HepG2 (cell line): ENCODE results near the gene COX10. TPM values are rescaled to one million over a fixed set of nuclear protein-coding genes. Genes with fewer than 3 reads are reported as not detected.

Experiments used
- ATAC-seq: fragments of 200-7000 bp; cut with Tn5 transposase; 3 replicates; pipeline ENCODE4 v1.9.1; 2020; ENCODE audit warnings: mild to moderate bottlenecking, moderate library complexity
- BruUV-seq: library from RNA; stranded (reverse); fragments of 400-500 nt; replicated peaks from 2 replicates; lab custom pipeline; 2021; lab: Mats Ljungman, UMichigan
- CTCF ChIA-PET: fragments of 300-600 bp; formaldehyde crosslinking; extraction: SDS; loops from one replicate; lab custom pipeline; 2021; ENCODE audit warnings: low total read pairs, inconsistent platforms, low intra/inter-chr PET ratio; lab: Yijun Ruan, JAX
- POLR2A ChIA-PET: fragments of 350-600 bp; sonication (Branson Sonifier 250); formaldehyde crosslinking; loops from one replicate; lab custom pipeline; 2020; ENCODE audit warnings: antibody characterized with exemption, inconsistent platforms; lab: Yijun Ruan, JAX
- DNase-seq: peaks from one replicate; pipeline ENCODE4 v3.0.0-alpha.2; 2015; ENCODE audit warnings: low spot score
- FAIRE-seq: peaks from 3 replicates; lab custom pipeline; 2011; peaks lifted over from hg19 to GRCh38; lab: Jason Lieb, UNC
- H2AFZ ChIP-seq: one replicate; pipeline ENCODE4 v1.6.1; 2011; ENCODE audit warnings: low read length, inconsistent platforms
- H3K27ac ChIP-seq: fragments of 300-600 bp; 3 replicates; pipeline ENCODE4 v1.8.0; 2011; ENCODE audit warnings: mixed run types, mild to moderate bottlenecking, mixed read lengths, low read length, inconsistent platforms; ENCODE audit not compliant: insufficient read depth; ENCODE audit errors: extremely low read length
- H3K27me3 ChIP-seq, 2 experiments: fragments of 200-600 bp in 1 of 2; 2 replicates in 1 of 2; 3 replicates in 1 of 2; pipeline versions ENCODE4 v1.6.0 to v1.8.0; 2011; ENCODE audit warnings: low read length in 2 of 2, mild to moderate bottlenecking in 2 of 2, moderate library complexity in 2 of 2, inconsistent platforms in 1 of 2; ENCODE audit not compliant: insufficient read depth in 2 of 2, control insufficient read depth in 1 of 2
- H3K36me3 ChIP-seq, 2 experiments: fragments of 200-600 bp in 1 of 2; replicated peaks in 1 of 2; 2 replicates in 1 of 2; 3 replicates in 1 of 2; pipeline versions ENCODE4 v1.5.1 to v1.8.0; 2011; ENCODE audit warnings: low read length in 2 of 2, inconsistent platforms in 1 of 2; ENCODE audit not compliant: insufficient read depth in 2 of 2, control insufficient read depth in 1 of 2
- H3K4me1 ChIP-seq: 2 replicates; pipeline ENCODE4 v1.5.1; 2012; ENCODE audit warnings: low read length, inconsistent platforms; ENCODE audit not compliant: insufficient read depth
- H3K4me2 ChIP-seq: 2 replicates; pipeline ENCODE4 v1.6.0; 2011; ENCODE audit warnings: low read depth, low read length, inconsistent platforms
- H3K4me3 ChIP-seq, 3 experiments: fragments of 200-600 bp in 1 of 3; sonication (generic), shearing (Covaris generic) in 1 of 3; replicated peaks in 1 of 3; 2 replicates each; pipeline ENCODE4 v1.5.1; 2011 to 2016; ENCODE audit warnings: low read length in 3 of 3, inconsistent platforms in 2 of 3, low read depth in 2 of 3, mild to moderate bottlenecking in 2 of 3, control low read depth in 1 of 3, mixed read lengths in 1 of 3; ENCODE audit not compliant: insufficient read depth in 1 of 3
- H3K79me2 ChIP-seq: one replicate; pipeline ENCODE4 v1.6.1; 2011; ENCODE audit warnings: low read length, inconsistent platforms; ENCODE audit not compliant: insufficient read depth
- H3K9ac ChIP-seq: 2 replicates; pipeline ENCODE4 v1.6.0; 2011; ENCODE audit warnings: mild to moderate bottlenecking, low read depth, low read length, inconsistent platforms; ENCODE audit not compliant: insufficient read depth
- H3K9me3 ChIP-seq: 2 replicates; pipeline ENCODE4 v1.5.1; 2012; ENCODE audit warnings: mild to moderate bottlenecking, low read length
- H4K20me1 ChIP-seq: 2 replicates; pipeline ENCODE4 v1.6.0; 2011; ENCODE audit warnings: inconsistent platforms, mild to moderate bottlenecking, low read length, moderate library complexity; ENCODE audit not compliant: insufficient read depth
- ISL2 ChIP-seq: sonication (generic); formaldehyde crosslinking; IDR thresholded peaks from 2 replicates; pipeline ENCODE4 v1.5.0; 2020; ENCODE audit warnings: missing genetic modification reagents
- NR2F2 ChIP-seq: IDR thresholded peaks from 2 replicates; pipeline ENCODE4 v1.6.1; 2012; ENCODE audit warnings: low read depth, inconsistent platforms, borderline replicate concordance
- SP5 ChIP-seq: IDR thresholded peaks from 2 replicates; pipeline ENCODE4 v1.6.1; 2016; ENCODE audit warnings: low read depth, borderline replicate concordance
- SRSF1 ChIP-seq: fragments of 200-400 bp; formaldehyde crosslinking; optimal IDR thresholded peaks from 2 replicates; pipeline ENCODE3; 2017; ENCODE audit warnings: mild to moderate bottlenecking, low read depth, low read length, moderate library complexity
- SUZ12 ChIP-seq: fragments of 150-350 bp; IDR thresholded peaks from 2 replicates; pipeline ENCODE4 v1.6.1; 2014; ENCODE audit warnings: low read depth, low read length
- TCF7 ChIP-seq: sonication (generic); IDR thresholded peaks from 2 replicates; pipeline ENCODE4 v1.6.1; 2016; ENCODE audit warnings: antibody characterized with exemption, low read depth
- WGBS: methylation state at CpG from one replicate; pipeline ENCODE4 v1.1.6; 2017; ENCODE audit warnings: low lambda C conversion rate; 5-methylcytosine and 5-hydroxymethylcytosine counted together
- in situ Hi-C: cut with HindIII; loops from 2 replicates; pipeline ENCODE4 v1.10.0; 2017; ENCODE audit warnings: low pct_unique_long_range_greater_than_20kb; ENCODE audit not compliant: extremely low pct_ligation_motif_present
- intact Hi-C: fragments of 100-400 bp; cut with micrococcal nuclease; formaldehyde crosslinking; loops from one replicate; pipeline ENCODE4 v1.10.0; 2022; ENCODE audit not compliant: unreplicated experiment
- polyA plus RNA-seq, 8 experiments: library from polyadenylated mRNA; depleted of rRNA in 3 of 8; stranded (reverse) in 7 of 8; unstranded in 1 of 8; fragments of >200 nt; fragmentation: Illumina TruSeq in 4 of 8; extraction: Trizol in 4 of 8; gene quantifications; 2 replicates each; pipeline versions ENCODE4 v1.2.1 to v1.2.3, GENCODE V29; 2011 to 2016; ENCODE audit warnings: low read depth in 4 of 8, missing spikeins in 1 of 8, mixed read lengths in 1 of 8; ENCODE audit not compliant: insufficient read depth in 1 of 8
- total RNA-seq, 5 experiments: library from RNA; depleted of rRNA; stranded (reverse); fragments of >200 nt; fragmentation: Illumina TruSeq; extraction: Trizol; gene quantifications; 2 replicates each; pipeline ENCODE4 v1.2.3, GENCODE V29; 2016; ENCODE audit warnings: low read depth in 1 of 5
- TF ChIP-seq, protein P1 (sequence below): sonication (generic); formaldehyde crosslinking; IDR thresholded peaks from 2 replicates; pipeline ENCODE4 v1.5.0; 2020; ENCODE audit warnings: mild to moderate bottlenecking, missing genetic modification reagents
- TF ChIP-seq, protein P2 (sequence below), 2 experiments: sonication (generic) in 1 of 2; formaldehyde crosslinking in 1 of 2; IDR thresholded peaks; 2 replicates each; pipeline versions ENCODE4 v1.4.0 to v1.6.1; 2018 to 2020; ENCODE audit warnings: missing genetic modification reagents in 2 of 2, borderline replicate concordance in 1 of 2, low read depth in 1 of 2, mild to moderate bottlenecking in 1 of 2, missing biosample characterization in 1 of 2

COX10 gene
- total and polyA plus RNA-seq, 2 of the 13 experiments (the other 11 are each of a cell fraction or from before 2014, with no cell fraction given): 13.9 to 20.1 TPM

DNA sequence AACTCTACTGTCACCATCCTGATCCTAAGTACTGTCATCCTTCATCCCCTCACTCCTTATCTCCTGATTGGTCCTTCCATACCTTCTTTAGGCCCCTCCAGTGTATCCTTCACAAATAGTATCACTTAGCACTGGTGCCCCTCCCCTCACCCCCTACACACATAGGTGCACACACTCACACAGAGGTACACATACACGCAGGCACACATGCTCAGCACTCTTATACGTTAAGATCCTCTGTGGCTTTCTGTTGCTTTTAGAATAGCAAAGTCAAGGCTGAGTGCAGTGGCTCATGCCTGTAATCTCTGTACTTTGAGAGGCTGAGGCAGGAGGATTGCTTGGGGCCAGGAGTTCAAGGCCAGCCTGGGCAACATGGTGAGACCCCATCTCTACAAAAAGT is 135.2 kb downstream of the COX10 start:
- intact Hi-C loops: loop anchor here (10.0 kb wide), 1 partner anchor 70 kb away; no protein-coding TSS in a partner anchor
- peaks cover 3 to 20% of the 10 kb centered on the region in 2 experiments for H3K36me3 ChIP-seq
- no peak overlapping the region for H3K9ac ChIP-seq
- peaks cover 16% of the 10 kb centered on the region for H3K4me1 ChIP-seq
- no peaks in the 10 kb centered on the region for H4K20me1 ChIP-seq
- no peak overlapping the region for H3K4me2 ChIP-seq
- ATAC-seq: no peak
- BruUV-seq: no TSS peak
- H2AFZ ChIP-seq: no peak overlapping the region
- no peak for DNase-seq
- H3K27ac ChIP-seq: no peak overlapping the region
- WGBS: 91% methylated on average over 2 of the region's 2 CpGs
- CTCF ChIA-PET: no interaction called here
- H3K4me3 ChIP-seq: no peak overlapping the region
- no peaks in the 10 kb centered on the region for H3K9me3 ChIP-seq
- POLR2A ChIA-PET: no interaction called here
- H3K79me2 ChIP-seq: no peaks in the 10 kb centered on the region
- no peaks in the 10 kb centered on the region for H3K27me3 ChIP-seq
- in situ Hi-C loops: no loop called here
- TF ChIP-seq, protein P1, sequence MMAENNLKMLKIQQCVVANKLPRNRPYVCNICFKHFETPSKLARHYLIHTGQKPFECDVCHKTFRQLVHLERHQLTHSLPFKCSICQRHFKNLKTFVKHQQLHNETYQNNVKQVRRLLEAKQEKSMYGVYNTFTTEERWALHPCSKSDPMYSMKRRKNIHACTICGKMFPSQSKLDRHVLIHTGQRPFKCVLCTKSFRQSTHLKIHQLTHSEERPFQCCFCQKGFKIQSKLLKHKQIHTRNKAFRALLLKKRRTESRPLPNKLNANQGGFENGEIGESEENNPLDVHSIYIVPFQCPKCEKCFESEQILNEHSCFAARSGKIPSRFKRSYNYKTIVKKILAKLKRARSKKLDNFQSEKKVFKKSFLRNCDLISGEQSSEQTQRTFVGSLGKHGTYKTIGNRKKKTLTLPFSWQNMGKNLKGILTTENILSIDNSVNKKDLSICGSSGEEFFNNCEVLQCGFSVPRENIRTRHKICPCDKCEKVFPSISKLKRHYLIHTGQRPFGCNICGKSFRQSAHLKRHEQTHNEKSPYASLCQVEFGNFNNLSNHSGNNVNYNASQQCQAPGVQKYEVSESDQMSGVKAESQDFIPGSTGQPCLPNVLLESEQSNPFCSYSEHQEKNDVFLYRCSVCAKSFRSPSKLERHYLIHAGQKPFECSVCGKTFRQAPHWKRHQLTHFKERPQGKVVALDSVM (CRISPR knock-in tag): 0 out of 2 replicates have a peak, but pooled peaks have one; percentile 13
- no peak for TF ChIP-seq TCF7
- FAIRE-seq: no peak

DNA sequence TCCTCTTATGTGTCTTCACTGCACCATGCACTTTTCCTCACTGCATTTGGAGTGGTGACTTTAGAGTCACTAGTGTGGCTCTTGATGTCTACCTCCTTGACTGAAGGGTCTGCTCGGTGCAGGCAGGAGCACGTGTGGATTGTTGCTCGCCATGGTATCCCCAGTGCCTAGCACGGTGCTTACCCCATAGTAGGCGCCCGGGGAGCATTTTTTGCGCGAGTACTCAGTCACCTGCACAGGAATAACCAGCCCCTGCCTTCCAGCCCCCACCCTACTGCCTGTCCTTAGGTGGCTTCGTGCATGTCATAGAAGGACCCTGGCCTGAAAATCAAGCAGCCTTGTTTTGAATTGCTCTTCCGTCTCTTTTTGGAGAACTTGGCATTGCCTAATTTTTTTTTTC is 136.1 kb downstream of the COX10 start:
- BruUV-seq: no TSS peak
- peaks cover 5 to 12% of the 10 kb centered on the region in 2 experiments for H3K36me3 ChIP-seq
- DNase-seq (no peak), FAIRE-seq (no peak), ATAC-seq (no peak)
- H3K4me3 ChIP-seq: no peak overlapping the region
- H3K79me2 ChIP-seq: no peaks in the 10 kb centered on the region
- no peak overlapping the region for H2AFZ ChIP-seq
- H3K4me1 ChIP-seq: peaks cover 24% of the 10 kb centered on the region
- intact Hi-C loops: loop anchor here (5.0 to 10.0 kb wide), 2 partner anchors 69 to 92 kb away; no protein-coding TSS in a partner anchor
- H4K20me1 ChIP-seq: no peaks in the 10 kb centered on the region
- POLR2A ChIA-PET: no interaction called here
- H3K27me3 ChIP-seq: no peaks in the 10 kb centered on the region
- H3K27ac ChIP-seq: no peak overlapping the region
- 97% methylated on average over 4 of the region's 10 CpGs for WGBS
- CTCF ChIA-PET: no interaction called here
- in situ Hi-C loops: no loop called here
- no peak for TF ChIP-seq NR2F2
- no peak for TF ChIP-seq SP5 (CRISPR knock-in tag)
- TF ChIP-seq, protein P2, sequence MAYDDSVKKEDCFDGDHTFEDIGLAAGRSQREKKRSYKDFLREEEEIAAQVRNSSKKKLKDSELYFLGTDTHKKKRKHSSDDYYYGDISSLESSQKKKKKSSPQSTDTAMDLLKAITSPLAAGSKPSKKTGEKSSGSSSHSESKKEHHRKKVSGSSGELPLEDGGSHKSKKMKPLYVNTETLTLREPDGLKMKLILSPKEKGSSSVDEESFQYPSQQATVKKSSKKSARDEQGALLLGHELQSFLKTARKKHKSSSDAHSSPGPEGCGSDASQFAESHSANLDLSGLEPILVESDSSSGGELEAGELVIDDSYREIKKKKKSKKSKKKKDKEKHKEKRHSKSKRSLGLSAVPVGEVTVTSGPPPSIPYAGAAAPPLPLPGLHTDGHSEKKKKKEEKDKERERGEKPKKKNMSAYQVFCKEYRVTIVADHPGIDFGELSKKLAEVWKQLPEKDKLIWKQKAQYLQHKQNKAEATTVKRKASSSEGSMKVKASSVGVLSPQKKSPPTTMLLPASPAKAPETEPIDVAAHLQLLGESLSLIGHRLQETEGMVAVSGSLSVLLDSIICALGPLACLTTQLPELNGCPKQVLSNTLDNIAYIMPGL (CRISPR knock-in tag; IDR thresholded peaks at IDR 0.05; ENCODE audit: borderline replicate concordance in 1 of 2, low read depth in 1 of 2): no peak
- TF ChIP-seq ISL2 (CRISPR knock-in tag): no peak
- no peak for TF ChIP-seq SUZ12
- no peak for TF ChIP-seq SRSF1
- no peak overlapping the region for H3K9ac ChIP-seq
- H3K4me2 ChIP-seq: no peak overlapping the region
- H3K9me3 ChIP-seq: no peaks in the 10 kb centered on the region
